Activated naive CD4-positive, alpha-beta T cell treated with Interleukin-2 at 50 U/mL for 16 hours (primary cell): ENCODE data around the gene LACTBL1.

Source experiments
- DNase-seq: peaks from one replicate; pipeline ENCODE4 v3.0.0-alpha.2; 2020

LACTBL1 gene

GRCh38 chr1:22908880-22909426, 63.7 kb downstream of the LACTBL1 start:
- no peak for DNase-seq

DNA sequence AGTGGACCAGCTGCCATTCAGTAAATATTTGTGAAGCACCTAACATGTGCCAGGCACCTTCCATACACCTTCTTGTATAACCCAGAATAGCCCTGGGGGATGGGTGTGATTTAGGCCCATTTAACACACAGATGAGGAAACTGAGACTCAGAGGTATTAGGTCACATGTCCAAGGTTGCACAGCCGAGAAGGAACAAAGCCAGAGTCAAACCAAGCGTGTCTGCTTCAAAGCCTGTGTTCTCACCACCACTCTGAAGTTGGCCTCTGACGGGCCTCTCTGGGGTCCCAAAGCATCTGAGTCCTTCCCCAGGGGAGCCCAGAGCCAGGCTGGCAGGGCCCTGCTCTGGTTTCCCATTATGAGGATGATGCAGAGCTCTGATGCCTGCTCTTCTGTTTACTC, 65.1 kb downstream of the LACTBL1 start:
- DNase-seq: no peak

GRCh38 chr1:22906968-22907367, 65.7 kb downstream of the LACTBL1 start:
- DNase-seq: no peak

DNA sequence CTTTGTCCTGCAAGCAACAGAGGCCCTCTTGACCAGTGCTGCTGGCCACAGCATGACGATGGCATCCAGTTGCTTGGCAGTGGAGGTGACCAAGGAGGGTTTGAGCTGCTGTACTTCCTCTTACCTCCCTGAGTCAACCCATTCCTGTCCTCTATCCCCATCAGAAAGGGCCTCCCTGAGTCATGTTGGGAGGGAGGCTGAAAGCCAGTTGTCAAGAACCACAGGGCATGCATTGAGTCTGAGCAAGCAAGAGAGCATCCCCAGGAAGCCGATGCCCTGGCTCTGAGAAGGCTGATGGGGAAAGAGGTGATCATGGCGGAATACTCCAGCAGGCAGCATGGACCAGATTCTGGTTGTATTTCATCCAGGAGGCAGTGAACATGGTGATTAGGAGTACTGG, 69.6 kb downstream of the LACTBL1 start:
- DNase-seq: no peak
